Pancreas (tissue), 10 donors: ENCODE data around the gene SLC37A2. TPM values are rescaled to one million over a fixed set of nuclear protein-coding genes. Genes with fewer than 3 reads are reported as not detected.
A peak's percentile ranks its signal among the peaks of the same experiment; 100 is the strongest.
"Not testable (repeated sequence)": the region's sequence is repeated elsewhere in the genome, so short reads cannot be mapped to it uniquely, and the experiment has no call there.

ENCODE experiments used
- ATAC-seq, 4 donors: fragments of 200-7000 bp; cut with Tn5 transposase; one replicate each; pipeline versions ENCODE4 v1.8.0 to v1.9.1; 2020; ENCODE audit warnings: mild to moderate bottlenecking in 4 of 4, moderate library complexity in 4 of 4
- DNase-seq, 6 donors: peaks; one replicate each; pipeline ENCODE4 v3.0.0-alpha.2; 2020
- FAIRE-seq: peaks from 2 replicates; lab custom pipeline; 2012; peaks lifted over from hg19 to GRCh38; lab: Jason Lieb, UNC
- H3K27ac ChIP-seq, 4 donors: fragments of 200-600 bp; sonication (generic); 1 replicate in 3 of 4; 2 replicates in 1 of 4; pipeline versions ENCODE4 v1.5.0 to v1.8.0; 2020
- H3K27me3 ChIP-seq, 4 donors: fragments of 200-600 bp; one replicate each; pipeline ENCODE4 v1.8.0; 2021
- H3K36me3 ChIP-seq, 3 donors: fragments of 200-600 bp; sonication (generic) in 1 of 3; one replicate each; pipeline versions ENCODE4 v1.5.0 to v1.8.0; 2020 to 2021
- H3K4me1 ChIP-seq, 3 donors: fragments of 200-600 bp; one replicate each; pipeline ENCODE4 v1.8.0; 2021
- H3K4me3 ChIP-seq, 4 donors: fragments of 200-600 bp; sonication (generic) in 2 of 4; one replicate each; pipeline versions ENCODE4 v1.5.0 to v1.8.0; 2020 to 2021
- H3K9me3 ChIP-seq, 4 donors: fragments of 200-600 bp; one replicate each; pipeline ENCODE4 v1.8.0; 2021
- CTCF ChIP-seq, 4 donors: fragments of 200-600 bp; sonication (generic) in 3 of 4; IDR thresholded peaks; one replicate each; pipeline versions ENCODE4 v1.5.0 to v1.8.0; 2021; ENCODE audit warnings: antibody characterized with exemption in 4 of 4
- WGBS, 2 donors: extraction: QIAGEN DNeasy Blood & Tissue Kit; methylation state at CpG; one replicate each; pipeline ENCODE4 v1.1.7; 2013; 5-methylcytosine and 5-hydroxymethylcytosine counted together
- intact Hi-C, 3 donors: fragments of 100-400 bp; cut with DNase I; formaldehyde crosslinking; loops; one replicate each; pipeline versions ENCODE4 v1.11.1 to v1.14.2; 2022
- polyA plus RNA-seq, 2 donors: library from polyadenylated mRNA; stranded (reverse); fragments of 200-250 nt; gene quantifications; one replicate each; pipeline ENCODE4 v1.2.3, GENCODE V29; 2013
- total RNA-seq, 6 donors: library from RNA; stranded (reverse); fragmentation: NEBNext Ultra II Directional in 4 of 6; extraction: Animal tissue kit (Norgen Biotek cat#: 25700) in 4 of 6; gene quantifications; one replicate each; pipeline versions ENCODE4 v1.2.1 to v1.2.4, GENCODE V29; 2021 to 2023
- donor health status: healthy with polysubstance abuse.
- donor health status: DM: no; HTN: no; CAD: no; lungs with moderate emphysema.
- donor health status: DM: no; HTN: no; CAD: no.
- donor health status: control.
- donor health status: control.
- donor health status: Bipolar disorder and iron deficiency.
- donor health status: DM: yes; HTN: yes; CAD: no.
- donor health status: DM: no; HTN: no; CAD: no.
- donor health status: DM: no; HTN: no; CAD: no.
- donor health status: DM: yes; HTN: yes; CAD: no.

Gene SLC37A2
- total RNA-seq (1 to 10 TPM in 3 of 6 donors, under 1 TPM in 3; 0.32 to 7.3 (median 1.5) TPM), polyA plus RNA-seq (under 1 TPM; 0.59 to 0.61 TPM)

- Histone ChIP-seq H3K4me1 (peaks cover 5 to 6% (median 5%) of the 10 kb centered on the region in 3 donors), H3K36me3 (no peaks in the 10 kb centered on the region), H3K4me3 (peak within 1 kb of the TSS; percentile 45 to 55 (median 50)), H3K9me3 (no peaks in the 10 kb centered on the region), H3K27ac (peak within 1 kb of the TSS in 3 of 4 donors; percentile 3 to 63 (median 33)), H3K27me3 (peaks cover 0 to 5% (median 0%) of the 10 kb centered on the region in 4 donors)
- peak in 1 of 4 donors; percentile 11 for TF ChIP-seq CTCF (IDR thresholded peaks at IDR 0.05)
- ATAC-seq (peak; percentile 89 to 97 (median 96)), DNase-seq (peak; percentile 60 to 87 (median 68)), FAIRE-seq (no peak)
- WGBS, 2 donors: 0 to 1% methylated on average over 45 to 46 of the region's 46 CpGs
- intact Hi-C loops: no loop called here
Measured at GRCh38 chr11:125062931-125063428, at the start of gene SLC37A2. Gene SLC37A2 (plus strand): TSS chr11:125063305. CDS start chr11:125063368, 63 bp downstream.

- H3K27me3 ChIP-seq: no peaks in the 10 kb centered on the region
- H3K4me3 ChIP-seq: no peak overlapping the region
- no peak for TF ChIP-seq CTCF (IDR thresholded peaks at IDR 0.05)
- FAIRE-seq (no peak), DNase-seq (no peak), ATAC-seq (no peak)
- intact Hi-C loops: no loop called here
- H3K27ac ChIP-seq: no peak overlapping the region
- no peaks in the 10 kb centered on the region for H3K36me3 ChIP-seq
- peaks cover 0 to 4% (median 0%) of the 10 kb centered on the region in 3 donors for H3K4me1 ChIP-seq
- H3K9me3 ChIP-seq: no peaks in the 10 kb centered on the region
Measured at GRCh38 chr11:125016413-125016812, 46.7 kb upstream of the SLC37A2 start.

GRCh38 chr11:125020342-125020741, 42.8 kb upstream of the SLC37A2 start:
- Histone ChIP-seq H3K4me1 (peaks cover 0 to 4% (median 0%) of the 10 kb centered on the region in 3 donors), H3K9me3 (no peaks in the 10 kb centered on the region), H3K27me3 (no peaks in the 10 kb centered on the region), H3K4me3 (no peak overlapping the region), H3K27ac (peak overlapping the region in 2 of 4 donors; percentile 4 to 42), H3K36me3 (no peaks in the 10 kb centered on the region)
- DNase-seq: no peak
- intact Hi-C loops: no loop called here
- 14 to 22% methylated on average over 2 of the region's 2 CpGs for WGBS, 2 donors
- ATAC-seq: peak; percentile 66 to 81 (median 76)
- FAIRE-seq: no peak
- no peak for TF ChIP-seq CTCF (IDR thresholded peaks at IDR 0.05)

GRCh38 chr11:125022551-125022950, 40.6 kb upstream of the SLC37A2 start:
- no peak for TF ChIP-seq CTCF (IDR thresholded peaks at IDR 0.05)
- intact Hi-C loops: no loop called here
- FAIRE-seq: no peak

GRCh38 chr11:125025968-125026367, 37.1 kb upstream of the SLC37A2 start:
- no peaks in the 10 kb centered on the region for H3K27me3 ChIP-seq
- H3K9me3 ChIP-seq: no peaks in the 10 kb centered on the region
- H3K36me3 ChIP-seq: no peaks in the 10 kb centered on the region
- FAIRE-seq (no peak), ATAC-seq (no peak), DNase-seq (no peak)
- H3K27ac ChIP-seq: no peak overlapping the region
- H3K4me1 ChIP-seq: no peaks in the 10 kb centered on the region
- no peak for TF ChIP-seq CTCF (IDR thresholded peaks at IDR 0.05)
- intact Hi-C loops: no loop called here
- no peak overlapping the region for H3K4me3 ChIP-seq
- 94 to 100% methylated on average over 2 of the region's 2 CpGs for WGBS, 2 donors

More at GRCh38 chr11:125022551-125022950, 40.6 kb upstream of the SLC37A2 start:
- no peak for DNase-seq
- no peak for ATAC-seq
- Histone ChIP-seq H3K27ac (no peak overlapping the region), H3K27me3 (no peaks in the 10 kb centered on the region), H3K4me1 (peaks cover 0 to 4% (median 0%) of the 10 kb centered on the region in 3 donors), H3K9me3 (no peaks in the 10 kb centered on the region), H3K36me3 (no peaks in the 10 kb centered on the region), H3K4me3 (no peak overlapping the region)

GRCh38 chr11:125029431-125029830, 33.7 kb upstream of the SLC37A2 start:
- H3K36me3 ChIP-seq, H3K27me3 ChIP-seq, FAIRE-seq, H3K9me3 ChIP-seq, H3K4me3 ChIP-seq, ATAC-seq, DNase-seq, H3K4me1 ChIP-seq, H3K27ac ChIP-seq, intact Hi-C loops: not testable (repeated sequence)
- WGBS, 2 donors: 85 to 97% methylated on average over 1 of the region's 1 CpG
